Kidney glomerular epithelial cell (primary cell): Measurements from ENCODE around the gene VCP.

Experiments used
- DNase-seq: peaks from one replicate; lab custom pipeline; 2025; lab: John Stamatoyannopoulos, UW

Gene VCP

DNA sequence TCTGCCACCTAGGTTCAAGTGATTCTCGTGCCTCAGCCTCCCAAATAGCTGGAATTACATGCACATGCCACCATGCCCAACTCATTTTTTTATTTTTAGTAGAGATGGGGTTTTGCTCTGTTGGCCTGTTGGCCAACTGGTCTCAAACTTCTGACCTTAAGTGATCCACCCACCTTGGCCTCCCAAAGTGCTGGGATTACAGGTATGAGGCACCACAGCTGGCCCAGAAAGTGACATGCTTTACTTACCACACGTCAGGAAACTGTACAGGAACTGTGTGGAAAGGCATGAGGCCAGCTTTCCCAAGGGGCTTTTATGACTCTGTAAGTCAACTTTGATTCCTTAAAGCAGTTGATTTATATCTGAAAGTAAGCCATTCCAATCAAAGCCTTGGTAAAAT is 57.9 kb downstream of the VCP start:
- DNase-seq: no peak

DNA sequence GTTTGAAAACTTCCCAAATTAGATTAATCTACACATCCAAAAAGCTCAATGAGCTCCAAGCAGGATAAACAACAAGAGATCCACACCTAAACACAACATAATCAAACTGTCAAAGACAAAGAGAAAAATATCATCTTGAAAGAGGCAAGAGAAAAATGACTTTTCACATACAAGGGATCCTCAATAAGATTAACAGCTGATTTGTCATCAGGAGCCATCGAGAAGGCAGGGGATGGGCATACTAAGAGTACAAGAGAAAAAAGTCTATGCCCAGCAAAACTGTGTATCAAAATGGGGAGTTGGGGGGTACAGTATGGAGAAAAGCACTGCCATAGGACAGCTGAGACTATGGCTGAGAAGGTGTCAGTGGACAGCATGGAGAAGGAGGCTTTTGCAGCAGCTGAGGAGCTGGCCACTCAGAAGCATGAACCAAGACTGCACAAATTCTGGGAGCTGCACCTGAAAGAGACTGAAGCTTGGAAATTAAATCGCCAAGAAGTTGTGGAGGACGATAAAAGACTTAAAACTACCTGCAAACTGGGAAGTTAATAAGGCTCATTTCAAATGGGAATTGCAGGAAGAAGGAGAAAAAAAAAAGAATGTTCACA is 62.0 kb downstream of the VCP start:
- DNase-seq: no peak
